Activated B cell treated with CpG ODN at 0.5 μM for 24 hours (primary cell): ENCODE data around the gene MYCN. TPM values are rescaled to one million over a fixed set of nuclear protein-coding genes. Genes with fewer than 3 reads are reported as not detected.

ENCODE experiments used
- ATAC-seq: fragments of 200-7000 bp; cut with Tn5 transposase; one replicate; pipeline ENCODE4 v1.10.0; 2021; ENCODE audit warnings: low read depth, mild to moderate bottlenecking, moderate library complexity
- CTCF ChIA-PET: fragments of 350-600 bp; sonication (Branson Sonifier 250); formaldehyde crosslinking; loops from one replicate; lab custom pipeline; 2021; ENCODE audit warnings: antibody characterized with exemption; lab: Charles Lee
- POLR2A ChIA-PET: fragments of 350-600 bp; sonication (Branson Sonifier 250); formaldehyde crosslinking; loops from one replicate; lab custom pipeline; 2021; ENCODE audit warnings: antibody characterized with exemption; lab: Charles Lee
- DNase-seq: peaks from one replicate; pipeline ENCODE4 v3.0.0; 2022
- H3K27ac Mint-ChIP-seq: one replicate; pipeline ENCODE4 v1.8.0; 2020; ENCODE audit warnings: mixed read lengths
- H3K27me3 Mint-ChIP-seq: one replicate; pipeline ENCODE4 v1.8.0; 2021; ENCODE audit warnings: mixed read lengths
- H3K36me3 Mint-ChIP-seq: one replicate; pipeline ENCODE4 v1.8.0; 2021; ENCODE audit warnings: low read depth, mixed read lengths
- H3K4me1 Mint-ChIP-seq: one replicate; pipeline ENCODE4 v1.8.0; 2021; ENCODE audit warnings: mixed read lengths
- H3K4me3 Mint-ChIP-seq: one replicate; pipeline ENCODE4 v1.8.0; 2020; ENCODE audit warnings: mild to moderate bottlenecking, mixed read lengths
- H3K9me3 Mint-ChIP-seq: one replicate; pipeline ENCODE4 v1.8.0; 2020; ENCODE audit warnings: mixed read lengths
- CTCF ChIP-seq: fragments of 200-600 bp; IDR thresholded peaks from one replicate; pipeline ENCODE4 v1.8.0; 2022; ENCODE audit warnings: antibody characterized with exemption, mild to moderate bottlenecking
- intact Hi-C: fragments of 100-400 bp; cut with micrococcal nuclease; formaldehyde crosslinking; loops from one replicate; pipeline ENCODE4 v1.15.1; 2024
- total RNA-seq: library from RNA; stranded (reverse); gene quantifications from 2 replicates; pipeline ENCODE4 v1.2.3, GENCODE V29; 2022

Gene MYCN
- total RNA-seq, 1 donor from 2014 or later = not detected

DNA sequence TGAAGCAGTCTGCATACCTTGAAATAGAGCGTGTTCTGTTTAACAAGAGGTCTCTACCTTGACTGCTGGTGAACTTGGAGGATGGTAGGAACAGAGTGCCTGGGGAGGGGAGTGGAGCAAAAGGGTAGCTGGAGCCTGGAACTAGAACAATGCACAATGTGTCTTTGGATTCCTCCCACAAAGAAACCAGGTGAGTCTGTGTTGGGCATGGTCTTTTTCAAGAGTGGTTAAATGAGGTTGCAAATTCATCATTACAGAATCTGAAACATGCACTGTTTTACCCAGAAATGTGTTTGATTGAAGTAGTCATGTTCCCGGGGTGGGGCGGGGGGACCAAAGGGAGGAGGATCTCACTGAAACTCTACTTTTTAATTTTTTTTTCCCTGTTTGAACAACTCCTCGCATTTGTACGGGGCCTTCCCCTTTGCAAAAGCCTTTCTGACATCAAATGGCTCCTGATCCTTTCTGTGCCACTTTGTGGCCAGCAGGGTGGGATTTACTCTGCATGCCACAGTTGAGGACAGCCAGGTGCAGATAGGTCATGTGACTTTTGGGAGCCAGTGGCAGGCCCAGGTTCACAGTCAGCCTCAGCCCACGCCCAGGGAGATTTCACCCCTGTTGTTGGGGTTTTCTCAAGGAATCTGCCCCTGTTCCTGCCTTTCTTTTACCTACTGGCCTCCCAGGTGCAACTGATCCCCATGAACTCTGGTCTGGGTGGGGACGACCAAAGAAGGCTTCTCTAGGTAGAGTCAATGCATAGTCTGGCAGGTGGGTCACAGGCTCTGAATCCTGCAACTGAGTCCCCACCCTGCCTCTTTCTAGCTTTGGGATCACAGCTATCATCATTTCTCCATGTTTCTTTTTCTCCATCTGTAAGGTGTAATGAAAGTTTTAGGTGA is 28.2 kb downstream of the MYCN start:
- no peak for TF ChIP-seq CTCF
- H3K4me3 Mint-ChIP-seq = no peak overlapping the region
- no peak for DNase-seq
- POLR2A ChIA-PET = no interaction called here
- no peaks in the 10 kb centered on the region for H3K36me3 Mint-ChIP-seq
- CTCF ChIA-PET = no interaction called here
- peaks cover 3% of the 10 kb centered on the region for H3K27me3 Mint-ChIP-seq
- no peak overlapping the region for H3K27ac Mint-ChIP-seq
- intact Hi-C loops = no loop called here
- H3K9me3 Mint-ChIP-seq = no peaks in the 10 kb centered on the region
- H3K4me1 Mint-ChIP-seq = peaks cover 12% of the 10 kb centered on the region
- ATAC-seq = no peak

GRCh38 chr2:15969214-15969613 is 28.9 kb downstream of the MYCN start:
- intact Hi-C loops = no loop called here
- ChIA-PET CTCF (no interaction called here), POLR2A (no interaction called here)
- no peaks in the 10 kb centered on the region for H3K9me3 Mint-ChIP-seq
- no peak for DNase-seq
- H3K4me1 Mint-ChIP-seq = peaks cover 12% of the 10 kb centered on the region
- H3K36me3 Mint-ChIP-seq = no peaks in the 10 kb centered on the region
- no peak for TF ChIP-seq CTCF
- H3K4me3 Mint-ChIP-seq = no peak overlapping the region
- no peak overlapping the region for H3K27ac Mint-ChIP-seq
- H3K27me3 Mint-ChIP-seq = peaks cover 3% of the 10 kb centered on the region
- ATAC-seq = no peak

GRCh38 chr2:15970701-15971100 is 30.4 kb downstream of the MYCN start:
- CTCF ChIA-PET = no interaction called here
- DNase-seq (no peak), ATAC-seq (no peak)
- Mint-ChIP-seq H3K4me3 (no peak overlapping the region), H3K9me3 (no peaks in the 10 kb centered on the region), H3K27ac (no peak overlapping the region), H3K36me3 (no peaks in the 10 kb centered on the region), H3K4me1 (peaks cover 7% of the 10 kb centered on the region), H3K27me3 (peaks cover 3% of the 10 kb centered on the region)
- POLR2A ChIA-PET = no interaction called here
- TF ChIP-seq CTCF = no peak
- intact Hi-C loops = no loop called here

GRCh38 chr2:15971351-15971750 is 31.0 kb downstream of the MYCN start:
- DNase-seq (no peak), ATAC-seq (no peak)
- Mint-ChIP-seq H3K4me3 (no peak overlapping the region), H3K27me3 (peaks cover 3% of the 10 kb centered on the region), H3K27ac (no peak overlapping the region), H3K9me3 (no peaks in the 10 kb centered on the region), H3K4me1 (peaks cover 1% of the 10 kb centered on the region), H3K36me3 (no peaks in the 10 kb centered on the region)
- ChIA-PET CTCF (no interaction called here), POLR2A (no interaction called here)
- intact Hi-C loops = no loop called here
- TF ChIP-seq CTCF = no peak

GRCh38 chr2:15971831-15972522 is 31.6 kb downstream of the MYCN start:
- H3K27me3 Mint-ChIP-seq = peaks cover 3% of the 10 kb centered on the region
- intact Hi-C loops = no loop called here
- DNase-seq (no peak), ATAC-seq (no peak)
- TF ChIP-seq CTCF = no peak
- no peak overlapping the region for H3K4me3 Mint-ChIP-seq
- no peaks in the 10 kb centered on the region for H3K36me3 Mint-ChIP-seq
- no peaks in the 10 kb centered on the region for H3K4me1 Mint-ChIP-seq
- H3K27ac Mint-ChIP-seq = no peak overlapping the region
- CTCF ChIA-PET = no interaction called here
- POLR2A ChIA-PET = no interaction called here
- H3K9me3 Mint-ChIP-seq = no peaks in the 10 kb centered on the region
